Smooth muscle cell (in vitro differentiated cells): ENCODE results near the gene DNAJC4. TPM values are rescaled to one million over a fixed set of nuclear protein-coding genes. Genes with fewer than 3 reads are reported as not detected.

Experiments
- DNase-seq: peaks from one replicate; lab custom pipeline; 2025; ENCODE audit not compliant: unreplicated experiment; lab: John Stamatoyannopoulos, UW
- H2AFZ ChIP-seq: fragments of 200-600 bp; sonication (generic); 2 replicates; pipeline ENCODE4 v1.6.0; 2016; ENCODE audit warnings: antibody characterized with exemption, low read depth, mild to moderate bottlenecking
- H3F3A ChIP-seq: fragments of 200-600 bp; sonication (generic); 2 replicates; pipeline ENCODE4 v1.6.0; 2017; ENCODE audit warnings: antibody characterized with exemption, low read depth
- H3K27ac ChIP-seq: fragments of 200-600 bp; sonication (generic); 2 replicates; pipeline ENCODE4 v1.5.1; 2016; ENCODE audit warnings: low read depth, mild to moderate bottlenecking
- H3K27me3 ChIP-seq: fragments of 200-600 bp; sonication (generic); 2 replicates; pipeline ENCODE4 v1.6.1; 2016; ENCODE audit warnings: low read depth, mild to moderate bottlenecking
- H3K36me3 ChIP-seq: fragments of 200-600 bp; sonication (generic); 2 replicates; pipeline ENCODE4 v1.5.1; 2016; ENCODE audit warnings: low read depth
- H3K4me1 ChIP-seq: fragments of 200-600 bp; sonication (generic); 2 replicates; pipeline ENCODE4 v1.5.1; 2016; ENCODE audit warnings: low read depth
- H3K4me2 ChIP-seq: fragments of 200-600 bp; sonication (generic); 2 replicates; pipeline ENCODE4 v1.6.0; 2016; ENCODE audit warnings: mild to moderate bottlenecking
- H3K4me3 ChIP-seq: fragments of 200-600 bp; sonication (generic); 2 replicates; pipeline ENCODE4 v1.5.1; 2016; ENCODE audit warnings: mild to moderate bottlenecking
- H3K79me2 ChIP-seq: fragments of 200-600 bp; sonication (generic); 2 replicates; pipeline ENCODE4 v1.6.0; 2016; ENCODE audit warnings: low read depth, mild to moderate bottlenecking
- H3K9ac ChIP-seq: fragments of 200-600 bp; sonication (generic); 2 replicates; pipeline ENCODE4 v1.6.0; 2016; ENCODE audit warnings: low read depth
- H3K9me3 ChIP-seq: fragments of 200-600 bp; sonication (generic); replicated peaks from 2 replicates; pipeline ENCODE4 v1.5.1; 2016; ENCODE audit warnings: low read depth
- H4K20me1 ChIP-seq: fragments of 200-600 bp; sonication (generic); 2 replicates; pipeline ENCODE4 v1.6.0; 2016; ENCODE audit warnings: low read depth
- CTCF ChIP-seq: fragments of 200-600 bp; sonication (generic); IDR thresholded peaks from 2 replicates; pipeline ENCODE4 v1.5.1; 2017; ENCODE audit warnings: borderline replicate concordance, mild to moderate bottlenecking, antibody characterized with exemption; ENCODE audit not compliant: insufficient read depth, poor library complexity, severe bottlenecking
- WGBS: methylation state at CpG from one replicate; pipeline ENCODE4 v1.1.7; 2016; ENCODE audit warnings: low lambda C conversion rate; 5-methylcytosine and 5-hydroxymethylcytosine counted together
- polyA plus RNA-seq: library from polyadenylated mRNA; unstranded; fragments of >200 nt; fragmentation: Nextera tagmentation; extraction: Ambion mirVana; gene quantifications from 2 replicates; pipeline ENCODE4 v1.2.1, GENCODE V29; 2016
- total RNA-seq: library from RNA; depleted of rRNA; stranded (reverse); fragments of >200 nt; gene quantifications from 2 replicates; pipeline ENCODE4 v1.2.3, GENCODE V29; 2014

The DNAJC4 gene
- total and polyA plus RNA-seq, 2 experiments from 2014 or later: 14.5 to 78.5 TPM

GRCh38 chr11:64276653-64277431, 46.5 kb downstream of the DNAJC4 start:
- Histone ChIP-seq H3K9ac (no peak overlapping the region), H3K4me3 (no peak overlapping the region), H3F3A (no peaks in the 10 kb centered on the region), H3K27ac (no peak overlapping the region), H3K4me2 (no peak overlapping the region), H3K9me3 (no peaks in the 10 kb centered on the region), H3K4me1 (no peaks in the 10 kb centered on the region), H4K20me1 (no peaks in the 10 kb centered on the region), H2AFZ (no peak overlapping the region), H3K79me2 (no peaks in the 10 kb centered on the region), H3K27me3 (no peaks in the 10 kb centered on the region), H3K36me3 (no peaks in the 10 kb centered on the region)
- WGBS: 89% methylated on average over 17 of the region's 17 CpGs
- DNase-seq: no peak
- no peak for TF ChIP-seq CTCF

- no peaks in the 10 kb centered on the region for H3F3A ChIP-seq
- TF ChIP-seq CTCF: no peak
- H3K36me3 ChIP-seq: no peaks in the 10 kb centered on the region
- no peaks in the 10 kb centered on the region for H3K9me3 ChIP-seq
- H4K20me1 ChIP-seq: no peaks in the 10 kb centered on the region
- no peak overlapping the region for H3K4me3 ChIP-seq
- no peak overlapping the region for H3K4me2 ChIP-seq
- no peak overlapping the region for H3K27ac ChIP-seq
- no peak overlapping the region for H3K9ac ChIP-seq
- peaks cover 10% of the 10 kb centered on the region for H3K79me2 ChIP-seq
- H2AFZ ChIP-seq: no peak overlapping the region
- no peak for DNase-seq
- WGBS: 98% methylated on average over 8 of the region's 8 CpGs
- H3K27me3 ChIP-seq: no peaks in the 10 kb centered on the region
- H3K4me1 ChIP-seq: peaks cover 2% of the 10 kb centered on the region
Measured at GRCh38 chr11:64278576-64279190, 48.3 kb downstream of the DNAJC4 start.

- Histone ChIP-seq H3K36me3 (no peaks in the 10 kb centered on the region), H3K4me1 (peaks cover 11% of the 10 kb centered on the region), H3K9ac (no peak overlapping the region), H2AFZ (no peak overlapping the region), H4K20me1 (no peaks in the 10 kb centered on the region), H3K27ac (no peak overlapping the region), H3K9me3 (no peaks in the 10 kb centered on the region), H3K4me2 (no peak overlapping the region), H3K27me3 (no peaks in the 10 kb centered on the region), H3F3A (no peaks in the 10 kb centered on the region), H3K79me2 (peaks cover 15% of the 10 kb centered on the region), H3K4me3 (no peak overlapping the region)
- 96% methylated on average over 22 of the region's 22 CpGs for whole genome bisulfite sequencing
- no peak for DNase-seq
- TF ChIP-seq CTCF: no peak
Measured at GRCh38 chr11:64281957-64282770, 51.8 kb downstream of the DNAJC4 start.
